ENCODE data around the gene C21orf58.
"Not testable (repeated sequence)": the region's sequence is repeated elsewhere in the genome, so short reads cannot be mapped to it uniquely, and the experiment has no call there.

C21orf58 gene

GRCh38 chr21:46323227-46323709 is 402 bp downstream of the C21orf58 start:
- DNase-seq = no peak

DNA sequence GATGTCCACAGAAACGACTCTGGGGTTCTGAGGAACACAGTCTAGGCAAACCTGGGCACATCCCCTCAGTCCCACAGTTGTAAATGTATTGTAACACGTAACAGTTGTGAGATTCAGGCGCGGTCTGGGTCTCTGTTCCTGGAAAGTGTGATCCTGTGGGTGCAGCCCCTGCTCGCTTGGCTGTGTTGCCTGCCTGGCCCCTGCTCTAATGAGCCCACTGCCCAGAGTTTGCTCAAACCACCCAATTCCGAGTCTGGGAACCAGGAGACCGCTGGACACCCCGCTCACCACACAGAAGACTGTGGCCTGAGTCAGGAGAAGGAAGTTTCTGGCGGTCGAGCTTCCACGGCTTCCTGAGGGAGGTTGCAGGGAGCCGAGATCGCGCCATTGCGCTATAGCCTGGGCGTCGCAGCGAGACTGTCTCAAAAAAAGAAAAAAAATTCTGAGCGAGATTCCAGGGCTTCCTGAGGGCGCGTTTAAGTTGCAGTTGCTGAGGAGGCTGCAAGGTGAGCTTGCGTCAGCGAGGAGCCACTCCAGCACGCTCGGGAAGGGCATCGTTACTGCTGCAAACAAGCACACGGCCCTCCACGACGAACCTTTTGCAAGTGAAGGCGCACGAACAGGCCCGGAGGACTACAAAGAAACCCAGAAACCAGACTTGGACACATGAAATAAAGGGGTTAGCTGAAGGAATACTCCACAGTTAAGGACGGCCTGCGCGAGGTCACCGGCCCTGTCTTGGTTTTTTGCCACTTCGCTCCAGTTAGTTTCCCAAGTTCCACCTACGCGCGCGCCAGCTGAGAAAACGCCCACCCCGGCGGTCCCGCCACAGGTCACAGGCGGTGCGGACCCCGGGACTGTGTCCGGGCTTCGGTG is 1.1 kb downstream of the C21orf58 start:
- no peak for DNase-seq

- no peak for DNase-seq
These were observed 3.3 kb downstream of the C21orf58 start for GRCh38 chr21:46320331-46320801.

DNA sequence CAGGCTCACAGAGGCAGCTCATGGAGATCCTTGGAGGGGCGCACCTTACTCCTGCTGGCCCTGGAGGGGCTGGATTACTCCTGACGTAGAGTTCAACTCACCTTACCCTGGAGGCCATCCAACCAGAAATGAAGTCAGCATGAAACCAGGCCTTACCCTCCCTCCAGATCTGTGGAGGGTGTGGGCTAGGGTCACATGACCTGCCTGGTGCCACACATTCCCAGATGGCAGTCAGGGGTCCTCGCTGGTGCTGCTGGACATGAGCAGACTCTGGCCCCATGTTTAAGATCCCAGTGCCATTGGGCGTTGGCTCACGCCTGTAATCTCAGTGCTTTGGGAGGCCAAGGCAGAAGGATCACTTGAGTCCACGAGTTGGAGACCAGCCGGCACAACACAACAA is 4.5 kb downstream of the C21orf58 start:
- no peak for DNase-seq

DNA sequence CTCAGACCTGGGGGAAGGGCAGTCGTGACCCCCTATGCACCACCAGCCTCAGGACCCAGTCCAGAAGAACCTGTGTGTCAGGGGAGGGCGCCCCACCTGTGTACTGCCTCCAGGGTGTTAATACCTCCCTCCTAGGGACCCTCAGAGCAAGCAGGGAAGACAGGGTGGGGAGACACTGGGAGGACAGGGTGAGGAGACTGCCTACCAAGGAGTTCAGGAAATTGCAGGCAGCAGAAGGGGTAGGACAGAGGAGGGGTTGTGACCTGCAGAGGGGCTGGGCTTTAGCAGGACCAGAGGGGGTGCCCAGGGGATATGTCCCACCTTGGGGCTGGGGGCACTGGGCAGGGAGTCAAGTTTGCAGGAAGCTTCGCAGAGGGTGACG is 5.2 kb downstream of the C21orf58 start:
- DNase-seq = no peak

- no peak for DNase-seq
These were observed 5.8 kb downstream of the C21orf58 start for GRCh38 chr21:46317710-46318463.

DNA sequence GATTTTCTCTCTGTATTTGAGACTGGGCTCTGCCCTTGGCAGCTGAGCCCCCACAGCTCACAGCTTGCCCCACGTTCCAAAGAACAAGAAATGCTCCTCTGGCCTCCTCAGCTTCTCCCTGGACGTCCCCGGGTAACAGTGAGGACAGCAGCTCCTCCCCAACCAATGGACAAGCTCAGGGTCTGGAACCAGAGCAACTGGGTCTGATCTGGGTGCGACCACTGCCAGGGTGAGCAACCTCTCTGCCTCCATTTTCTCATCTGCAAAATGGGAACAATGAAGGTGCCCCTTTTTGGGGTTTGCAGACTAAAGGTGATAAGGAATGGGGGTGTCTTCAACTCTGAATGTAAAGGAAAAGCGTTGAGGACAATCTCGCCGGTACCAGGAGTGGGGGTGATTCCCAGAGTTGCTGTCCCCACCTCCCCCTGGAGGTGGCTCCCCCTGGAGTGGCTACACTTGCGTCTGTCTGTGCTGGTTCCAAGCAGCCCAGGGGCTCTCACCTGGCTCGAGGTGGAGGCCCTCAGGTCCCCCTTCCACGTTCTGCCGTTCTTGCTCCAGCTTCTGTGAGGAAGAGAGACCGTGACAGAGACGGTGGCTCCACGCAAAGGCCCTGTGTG is 6.9 kb downstream of the C21orf58 start:
- DNase-seq = no peak

DNA sequence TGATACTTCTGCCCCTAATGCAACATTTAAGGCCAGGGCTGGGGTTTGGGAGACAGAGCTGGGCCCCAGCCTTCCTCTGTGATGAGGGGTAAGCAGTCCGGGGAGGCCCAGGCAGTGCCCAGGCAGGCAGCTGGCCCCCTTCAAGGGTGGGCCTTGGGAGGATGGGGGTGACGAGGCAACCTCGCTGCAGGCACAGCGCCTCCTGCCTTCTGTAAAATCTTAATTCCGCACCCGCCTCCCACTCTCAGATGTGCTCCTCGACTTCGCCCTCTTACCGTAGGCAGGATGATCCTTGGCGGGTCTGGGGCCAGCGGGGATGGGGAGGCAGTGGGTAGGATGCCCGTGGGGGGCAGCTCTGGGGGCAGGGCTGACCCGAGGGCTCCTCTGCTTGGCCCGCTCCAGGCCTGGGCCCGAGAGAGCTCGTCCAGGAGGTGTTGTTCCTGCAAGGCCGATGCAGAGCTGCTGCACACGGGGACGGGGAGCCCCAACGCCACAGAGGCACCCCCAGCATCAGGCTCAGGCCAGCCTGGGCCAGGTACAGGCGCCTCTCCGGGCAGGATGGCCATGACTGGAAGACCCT is 9.1 kb downstream of the C21orf58 start:
- DNase-seq = no peak

- no peak for DNase-seq
These were observed 10.7 kb downstream of the C21orf58 start for GRCh38 chr21:46312949-46313348.

GRCh38 chr21:46311568-46311967 is 12.1 kb downstream of the C21orf58 start:
- DNase-seq = no peak

GRCh38 chr21:46310260-46310659 is 13.4 kb downstream of the C21orf58 start:
- not testable (repeated sequence) for DNase-seq

DNA sequence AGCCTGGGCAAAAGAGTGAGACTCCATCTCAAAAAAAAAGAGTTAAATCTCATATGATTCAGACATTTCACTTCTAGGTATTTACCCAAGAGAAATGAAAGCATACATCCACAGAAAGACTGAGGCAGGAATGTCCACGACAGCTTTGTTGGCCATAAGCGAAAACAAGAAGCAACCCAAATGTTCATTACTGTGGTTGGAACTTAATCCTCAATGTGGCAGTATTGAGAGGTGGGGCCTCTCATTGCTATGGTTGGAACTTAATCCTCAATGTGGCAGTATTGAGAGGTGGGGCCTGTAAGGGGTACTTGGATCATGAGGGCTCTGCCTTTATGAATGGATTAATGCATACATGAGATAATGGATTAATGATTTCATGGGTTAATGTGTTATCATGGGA is 15.2 kb downstream of the C21orf58 start:
- DNase-seq = no peak

DNA sequence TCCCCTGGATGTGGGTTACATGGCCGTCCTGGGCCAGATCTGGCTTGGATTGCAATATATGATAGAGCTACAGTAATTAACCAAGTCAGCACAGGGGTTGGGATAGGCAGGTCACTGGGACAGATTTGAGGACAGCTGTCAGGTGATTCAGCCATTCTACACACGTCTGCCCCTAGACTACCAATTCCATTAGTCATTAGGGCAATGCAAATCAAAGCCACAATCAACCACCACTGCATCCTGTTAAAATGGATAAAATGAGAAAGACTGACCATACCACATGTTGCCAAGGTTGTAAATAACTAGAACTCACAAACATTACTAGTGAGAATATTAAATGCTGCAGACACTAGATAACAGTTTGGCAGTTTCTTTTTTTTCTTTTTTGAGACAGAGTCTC is 16.0 kb downstream of the C21orf58 start:
- DNase-seq = no peak

DNA sequence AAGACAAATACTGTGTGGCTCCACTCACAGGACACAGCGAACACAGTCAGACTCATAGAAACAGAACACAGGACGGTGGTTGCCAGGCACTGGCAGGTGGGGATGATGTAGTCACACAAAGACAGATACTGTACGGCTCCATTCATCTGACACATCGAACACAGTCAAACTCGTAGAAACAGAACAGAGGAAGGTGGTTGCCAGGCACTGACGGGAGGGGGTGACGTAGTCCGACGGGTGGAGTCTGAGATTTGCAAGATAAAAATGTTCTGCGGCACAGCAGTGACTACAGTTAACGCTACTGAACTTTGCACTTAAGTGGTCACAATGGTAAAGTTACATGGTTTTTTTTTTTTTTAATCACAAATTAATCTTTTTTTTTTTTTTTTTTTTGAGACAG is 18.7 kb downstream of the C21orf58 start:
- no peak for DNase-seq

DNA sequence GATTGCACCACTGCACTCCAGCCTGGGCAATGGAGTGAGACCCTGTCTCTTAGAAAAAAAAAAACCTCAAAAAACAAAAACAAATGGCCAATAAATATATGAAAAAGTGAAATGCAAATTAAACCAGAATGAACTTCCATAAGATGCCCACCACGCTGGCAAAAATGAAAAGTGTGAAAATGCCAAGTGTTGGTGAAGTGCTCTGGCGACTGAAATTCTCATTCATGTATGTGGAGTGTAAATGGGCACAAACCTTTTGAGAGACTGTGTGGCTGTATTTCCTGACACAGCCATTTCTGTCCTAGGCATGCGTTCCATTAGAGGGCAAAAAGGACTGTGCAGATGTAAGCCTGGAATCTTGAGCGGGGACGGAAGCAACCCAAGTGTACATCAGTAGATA is 19.2 kb downstream of the C21orf58 start:
- DNase-seq = no peak

DNA sequence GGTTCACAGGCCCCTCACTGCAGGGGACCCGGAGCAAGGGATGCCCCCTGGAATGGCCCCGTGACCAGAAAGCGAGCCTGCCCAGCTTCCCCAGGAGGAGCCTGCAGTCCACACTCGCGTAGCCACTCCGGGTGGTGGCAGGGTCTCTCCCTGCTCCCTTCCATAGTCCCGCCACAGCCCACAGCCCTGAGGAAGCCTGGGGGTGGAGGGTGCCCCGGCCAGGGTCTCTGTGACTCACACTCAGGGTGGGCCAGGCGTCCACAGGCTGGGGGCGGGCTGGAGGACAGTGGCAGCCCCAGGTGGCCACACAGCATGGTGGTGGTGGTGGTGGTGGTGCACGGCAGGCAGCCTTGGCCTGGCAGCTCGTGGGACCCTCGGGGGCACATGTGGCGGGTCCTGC is 21.9 kb downstream of the C21orf58 start:
- no peak for DNase-seq

DNA sequence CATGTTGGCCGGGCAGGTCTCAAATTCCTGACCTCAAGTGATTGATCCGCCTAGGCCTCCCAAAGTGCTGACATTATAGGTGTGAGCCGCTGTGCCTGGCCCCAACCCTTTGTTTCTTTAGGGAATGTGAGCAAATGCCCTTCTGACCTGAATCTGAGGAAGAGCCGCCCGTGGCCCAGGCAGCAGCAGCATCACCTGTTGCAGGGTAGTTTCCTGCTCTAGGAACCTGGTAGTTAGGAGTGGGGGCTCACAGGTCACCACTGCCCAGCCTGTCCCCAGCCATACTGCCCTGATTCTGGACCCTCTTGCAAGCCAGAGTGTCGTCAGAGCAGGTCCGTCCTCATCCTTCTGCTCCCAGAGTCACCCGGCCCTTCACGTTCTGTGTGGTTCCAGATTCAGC is 24.5 kb downstream of the C21orf58 start:
- no peak for DNase-seq

GRCh38 chr21:46297338-46298271 is 26.1 kb downstream of the C21orf58 start:
- no peak for DNase-seq

DNA sequence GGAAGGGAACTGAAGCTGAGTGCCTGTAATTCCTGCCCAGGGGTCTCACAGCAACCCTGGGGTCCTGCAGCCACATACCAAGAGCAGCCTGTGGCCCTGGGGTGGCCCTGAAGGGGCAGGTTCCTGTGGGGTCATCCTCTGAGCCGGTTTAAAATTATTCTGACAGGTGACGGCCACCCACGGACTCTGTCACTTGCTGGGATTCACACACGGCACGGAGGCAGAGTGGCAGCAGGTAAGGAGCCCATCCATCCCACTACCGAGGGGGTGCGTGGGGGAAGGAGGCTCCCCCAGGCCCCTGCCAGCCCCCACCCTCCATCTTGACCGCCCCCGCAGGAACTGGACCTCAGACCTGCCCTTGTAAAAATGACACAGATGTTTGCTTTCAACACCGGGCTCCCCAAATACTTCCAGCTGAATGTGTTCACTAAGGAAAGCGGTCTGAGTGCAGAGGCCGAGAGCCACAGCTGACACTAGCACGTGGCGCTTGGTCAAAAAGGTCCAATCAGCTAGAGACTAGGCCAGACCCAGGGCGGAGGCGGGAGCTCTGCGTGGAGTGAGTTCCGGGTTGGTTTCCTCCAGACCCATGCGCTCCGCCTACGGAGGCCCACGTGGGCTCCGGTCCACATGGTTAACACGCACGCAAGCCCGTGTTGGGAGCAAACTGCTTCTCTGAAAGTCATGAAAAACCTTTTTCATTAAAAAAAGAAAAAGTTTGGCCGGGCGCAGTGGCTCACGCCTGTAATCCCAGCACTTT is 27.5 kb downstream of the C21orf58 start:
- DNase-seq = peak in 1 of 2 donors; percentile 31

- no peak for DNase-seq
These were observed 28.4 kb downstream of the C21orf58 start for GRCh38 chr21:46295177-46295770.
